ENCODE results near the gene NEK5.
"Not testable (repeated sequence)": the region's sequence is repeated elsewhere in the genome, so short reads cannot be mapped to it uniquely, and the experiment has no call there.

NEK5 gene

DNA sequence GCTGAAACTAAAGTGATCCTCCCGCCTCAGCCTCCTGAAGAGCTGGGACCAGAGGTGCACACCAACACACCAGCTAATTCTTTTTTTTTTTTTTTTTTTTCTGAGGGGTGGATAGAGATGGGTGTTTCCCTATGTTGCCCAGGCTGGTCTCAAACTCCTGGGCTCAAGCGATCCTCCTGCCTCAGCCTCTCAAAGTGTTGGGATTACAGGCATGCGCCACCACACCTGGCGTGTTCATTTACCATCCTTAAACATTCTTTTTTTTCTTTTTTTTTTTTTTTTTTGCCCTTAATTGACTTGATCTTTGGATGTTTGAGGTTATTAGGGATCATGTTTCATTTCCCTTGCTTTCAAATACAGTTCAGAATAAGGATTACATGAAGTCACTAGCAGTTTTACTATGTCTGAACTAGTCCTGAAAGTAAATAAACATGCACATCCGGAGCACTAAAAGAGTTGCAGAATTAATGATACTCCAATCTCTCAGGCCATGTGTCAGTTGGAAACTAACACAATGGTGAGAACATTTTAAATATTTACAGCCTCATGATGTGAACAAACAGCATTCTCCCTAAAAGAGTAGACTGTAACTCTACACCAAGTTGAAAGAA, 94.2 kb downstream of the NEK5 start:
- Histone ChIP-seq H3K4me1 (ENCODE audit: insufficient read depth, low read length) (no peaks in the 10 kb centered on the region), H3K9me3 (ENCODE audit: low read length) (peaks cover 3% of the 10 kb centered on the region), H3K4me3 (ENCODE audit: low read length) (no peak overlapping the region), H2AFZ (ENCODE audit: low read depth, low read length) (no peak overlapping the region), H3K27me3 (ENCODE audit: insufficient read depth, low read length) (no peaks in the 10 kb centered on the region), H3K36me3 (ENCODE audit: insufficient read depth, low read length) (peaks cover 2% of the 10 kb centered on the region)

DNA sequence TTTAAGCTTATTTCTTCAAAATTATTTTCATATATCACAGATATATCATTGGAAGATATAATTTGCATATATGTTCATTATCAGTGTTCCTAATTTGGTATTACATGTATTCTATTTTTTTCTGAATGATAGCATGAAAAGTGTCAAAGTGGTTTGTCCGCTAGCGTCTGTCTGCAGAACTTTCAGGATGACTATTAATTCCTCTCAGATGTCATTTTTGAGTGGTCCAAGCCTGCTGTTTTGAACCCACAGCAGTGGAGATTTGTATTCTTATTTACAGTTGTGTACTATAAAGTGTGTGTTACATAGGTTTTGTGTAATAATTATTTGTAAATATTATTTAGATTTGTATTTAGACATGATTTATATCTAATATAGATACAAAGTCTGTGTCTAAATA, 95.8 kb downstream of the NEK5 start:
- H3K4me1 ChIP-seq (ENCODE audit: insufficient read depth, low read length): no peaks in the 10 kb centered on the region
- no peaks in the 10 kb centered on the region for H3K27me3 ChIP-seq (ENCODE audit: insufficient read depth, low read length)
- H3K36me3 ChIP-seq (ENCODE audit: insufficient read depth, low read length): peaks cover 13% of the 10 kb centered on the region
- no peak overlapping the region for H2AFZ ChIP-seq (ENCODE audit: low read depth, low read length)
- no peak overlapping the region for H3K4me3 ChIP-seq (ENCODE audit: low read length)
- H3K9me3 ChIP-seq (ENCODE audit: low read length): peaks cover 12% of the 10 kb centered on the region

DNA sequence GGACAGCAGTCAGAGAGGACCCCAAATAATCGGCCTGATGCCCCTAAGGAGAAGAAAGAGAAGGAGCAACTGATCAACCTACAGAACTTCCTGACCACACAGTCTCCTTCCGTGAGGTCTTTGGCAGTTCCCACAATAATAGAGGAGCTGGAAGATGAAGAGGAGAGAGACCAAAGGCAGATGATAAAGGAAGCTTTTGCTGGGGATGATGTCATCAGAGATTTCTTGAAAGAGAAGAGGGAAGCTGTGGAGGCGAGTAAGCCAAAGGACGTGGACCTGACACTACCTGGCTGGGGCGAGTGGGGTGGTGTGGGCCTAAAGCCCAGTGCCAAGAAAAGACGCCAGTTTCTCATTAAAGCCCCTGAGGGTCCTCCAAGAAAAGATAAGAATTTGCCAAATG, 98.5 kb downstream of the NEK5 start:
- not testable (repeated sequence) for H3K27me3 ChIP-seq (ENCODE audit: insufficient read depth, low read length); H3K4me1 ChIP-seq (ENCODE audit: insufficient read depth, low read length); H2AFZ ChIP-seq (ENCODE audit: low read depth, low read length); H3K4me3 ChIP-seq (ENCODE audit: low read length)
- Histone ChIP-seq H3K9me3 (ENCODE audit: low read length) (peaks cover 15% of the 10 kb centered on the region), H3K36me3 (ENCODE audit: insufficient read depth, low read length) (peaks cover 30% of the 10 kb centered on the region)

DNA sequence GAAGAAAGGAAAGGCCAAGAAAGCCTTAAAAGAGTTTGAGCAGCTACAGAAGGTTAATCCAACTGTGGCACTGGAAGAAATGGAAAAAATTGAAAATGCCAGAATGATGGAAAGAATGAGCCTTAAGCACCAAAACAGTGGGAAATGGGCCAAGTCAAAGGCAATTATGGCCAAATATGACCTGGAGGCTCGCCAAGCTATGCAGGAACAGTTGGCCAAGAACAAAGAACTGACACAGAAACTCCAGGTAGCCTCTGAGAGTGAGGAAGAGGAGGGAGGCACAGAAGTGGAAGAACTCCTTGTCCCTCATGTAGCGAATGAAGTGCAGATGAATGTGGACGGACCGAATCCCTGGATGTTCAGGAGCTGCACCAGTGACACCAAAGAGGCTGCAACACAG, 99.3 kb downstream of the NEK5 start:
- H3K4me3 ChIP-seq (ENCODE audit: low read length): no peak overlapping the region
- H2AFZ ChIP-seq (ENCODE audit: low read depth, low read length): no peak overlapping the region
- no peaks in the 10 kb centered on the region for H3K27me3 ChIP-seq (ENCODE audit: insufficient read depth, low read length)
- peaks cover 15% of the 10 kb centered on the region for H3K9me3 ChIP-seq (ENCODE audit: low read length)
- H3K36me3 ChIP-seq (ENCODE audit: insufficient read depth, low read length): peaks cover 37% of the 10 kb centered on the region
- H3K4me1 ChIP-seq (ENCODE audit: insufficient read depth, low read length): no peaks in the 10 kb centered on the region

DNA sequence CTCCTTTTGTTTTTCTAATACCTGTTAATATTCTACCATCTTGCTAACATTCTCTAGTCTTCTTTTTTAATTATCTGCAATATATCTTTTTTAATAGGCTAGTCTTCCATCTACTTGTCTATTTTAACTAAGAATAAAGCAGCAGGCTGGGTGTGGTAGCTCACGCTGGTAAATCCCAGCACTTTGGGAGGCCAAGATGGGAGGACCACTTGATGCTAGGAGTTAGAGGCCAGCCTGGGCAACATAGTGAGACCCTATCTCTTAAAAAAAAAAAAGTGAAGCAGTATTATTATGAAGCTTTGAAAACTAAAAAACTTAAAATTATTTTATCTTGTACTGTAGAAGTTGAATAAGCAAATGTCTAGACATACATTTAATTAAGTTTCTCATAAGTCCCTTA, 101.0 kb downstream of the NEK5 start:
- Histone ChIP-seq H3K36me3 (ENCODE audit: insufficient read depth, low read length) (peaks cover 45% of the 10 kb centered on the region), H2AFZ (ENCODE audit: low read depth, low read length) (no peak overlapping the region), H3K27me3 (ENCODE audit: insufficient read depth, low read length) (no peaks in the 10 kb centered on the region), H3K4me1 (ENCODE audit: insufficient read depth, low read length) (no peaks in the 10 kb centered on the region), H3K4me3 (ENCODE audit: low read length) (no peak overlapping the region), H3K9me3 (ENCODE audit: low read length) (peaks cover 15% of the 10 kb centered on the region)

DNA sequence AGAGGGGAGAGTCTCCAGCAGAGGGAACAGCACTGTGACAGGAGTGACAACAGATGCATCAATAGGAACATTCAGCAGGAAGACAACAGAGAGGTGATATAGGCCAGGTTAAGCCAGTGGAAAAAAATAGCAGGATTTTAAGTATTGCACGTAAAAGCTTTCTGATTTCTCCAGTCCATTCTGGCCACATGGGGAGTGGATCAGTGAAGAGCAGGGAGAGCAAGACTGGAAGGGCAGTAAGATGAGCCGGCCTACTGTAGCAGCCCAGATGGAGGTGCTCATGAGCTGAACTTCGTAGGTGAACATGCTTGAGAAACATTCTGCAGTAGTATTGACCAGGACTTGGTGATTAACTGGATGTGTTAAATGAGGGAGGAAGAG, 102.6 kb downstream of the NEK5 start:
- H3K9me3 ChIP-seq (ENCODE audit: low read length): peaks cover 15% of the 10 kb centered on the region
- no peaks in the 10 kb centered on the region for H3K4me1 ChIP-seq (ENCODE audit: insufficient read depth, low read length)
- no peak overlapping the region for H3K4me3 ChIP-seq (ENCODE audit: low read length)
- peaks cover 57% of the 10 kb centered on the region for H3K36me3 ChIP-seq (ENCODE audit: insufficient read depth, low read length)
- H3K27me3 ChIP-seq (ENCODE audit: insufficient read depth, low read length): no peaks in the 10 kb centered on the region
- no peak overlapping the region for H2AFZ ChIP-seq (ENCODE audit: low read depth, low read length)

DNA sequence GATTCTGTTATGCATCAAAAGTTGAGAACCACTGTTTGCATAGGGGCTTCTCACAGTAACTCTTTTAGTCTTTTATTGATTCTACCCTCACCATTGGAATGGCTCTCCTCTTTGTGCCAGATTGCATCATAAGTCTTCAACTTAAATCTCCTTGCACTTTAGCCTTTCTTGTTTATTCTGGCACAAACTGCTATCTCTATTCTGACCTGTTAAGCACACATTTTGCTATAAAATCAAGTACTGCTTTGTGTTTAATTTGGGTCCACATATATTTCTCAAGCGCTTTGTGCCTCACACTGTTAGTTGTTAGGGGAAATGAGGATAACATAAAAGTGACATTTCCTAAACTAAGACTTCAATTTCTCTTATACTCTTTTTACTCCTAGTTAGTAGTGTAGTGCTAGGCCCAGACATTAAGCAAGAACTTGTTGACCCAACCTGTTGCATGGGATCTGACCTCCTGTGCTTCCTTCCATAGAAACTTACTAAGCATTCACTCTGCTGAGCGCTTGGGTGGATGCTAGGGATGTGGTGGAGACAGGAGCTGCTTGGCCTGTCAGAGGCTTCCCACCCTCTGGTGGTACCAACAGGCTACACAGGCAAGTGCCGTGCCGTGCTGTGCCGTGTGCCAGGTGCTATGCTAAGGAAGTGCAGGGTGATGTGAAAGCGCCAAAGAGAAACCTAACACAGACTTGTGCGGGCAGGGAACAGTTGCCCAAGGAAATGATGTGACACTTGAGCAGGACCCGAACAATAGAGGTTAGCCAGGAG, 103.2 kb downstream of the NEK5 start:
- Histone ChIP-seq H3K9me3 (ENCODE audit: low read length) (peaks cover 12% of the 10 kb centered on the region), H3K27me3 (ENCODE audit: insufficient read depth, low read length) (no peaks in the 10 kb centered on the region), H3K4me3 (ENCODE audit: low read length) (no peak overlapping the region), H3K4me1 (ENCODE audit: insufficient read depth, low read length) (no peaks in the 10 kb centered on the region), H2AFZ (ENCODE audit: low read depth, low read length) (no peak overlapping the region), H3K36me3 (ENCODE audit: insufficient read depth, low read length) (peaks cover 60% of the 10 kb centered on the region)

DNA sequence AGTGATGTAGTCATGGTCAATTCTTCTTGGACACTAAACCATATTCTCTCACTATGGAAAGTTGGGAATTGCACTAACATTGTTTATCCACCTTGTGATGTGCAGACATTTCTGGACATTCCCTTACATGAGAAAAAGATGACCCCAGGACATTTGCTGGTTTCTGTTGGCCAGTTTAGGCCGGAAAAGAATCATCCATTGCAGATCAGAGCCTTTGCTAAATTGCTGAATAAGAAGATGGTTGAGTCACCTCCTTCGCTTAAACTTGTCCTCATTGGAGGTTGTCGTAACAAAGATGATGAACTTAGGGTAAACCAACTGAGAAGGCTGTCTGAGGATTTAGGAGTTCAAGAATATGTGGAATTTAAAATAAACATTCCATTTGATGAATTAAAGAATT, 104.4 kb downstream of the NEK5 start, which contains the start of gene UTP14C:
Gene UTP14C (plus strand): TSS at position 211 of the 400 bp plus-strand sequence. CDS start 4,114 bp downstream, outside the sequence.
- H3K4me3 ChIP-seq (ENCODE audit: low read length): no peak within 1 kb of the TSS
- H3K4me1 ChIP-seq (ENCODE audit: insufficient read depth, low read length): no peaks in the 10 kb centered on the region
- peaks cover 71% of the 10 kb centered on the region for H3K36me3 ChIP-seq (ENCODE audit: insufficient read depth, low read length)
- H2AFZ ChIP-seq (ENCODE audit: low read depth, low read length): no peak within 1 kb of the TSS
- peaks cover 12% of the 10 kb centered on the region for H3K9me3 ChIP-seq (ENCODE audit: low read length)
- H3K27me3 ChIP-seq (ENCODE audit: insufficient read depth, low read length): no peaks in the 10 kb centered on the region

DNA sequence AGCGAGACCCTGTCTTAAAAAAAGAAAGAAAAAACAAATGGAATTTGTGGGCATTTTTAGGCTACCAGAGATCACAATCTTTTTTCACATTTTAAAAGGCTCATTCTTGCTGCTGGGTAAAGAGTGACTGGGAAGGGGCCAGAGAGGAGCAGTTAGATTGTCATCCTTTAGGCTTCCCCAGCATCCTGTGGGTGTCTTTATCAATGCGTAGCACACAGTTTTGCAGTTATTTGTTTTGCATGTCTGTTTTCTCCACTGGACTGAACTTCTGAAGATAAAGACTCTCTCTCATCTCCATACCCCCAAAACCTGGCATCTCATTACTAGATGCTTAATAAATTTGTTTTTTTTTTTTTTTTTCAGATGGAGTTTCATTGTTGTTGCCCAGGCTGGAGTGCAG, 106.5 kb downstream of the NEK5 start:
- H3K4me1 ChIP-seq (ENCODE audit: insufficient read depth, low read length): no peaks in the 10 kb centered on the region
- no peak overlapping the region for H3K4me3 ChIP-seq (ENCODE audit: low read length)
- peaks cover 2% of the 10 kb centered on the region for H3K9me3 ChIP-seq (ENCODE audit: low read length)
- H3K36me3 ChIP-seq (ENCODE audit: insufficient read depth, low read length): peaks cover 75% of the 10 kb centered on the region
- no peaks in the 10 kb centered on the region for H3K27me3 ChIP-seq (ENCODE audit: insufficient read depth, low read length)
- no peak overlapping the region for H2AFZ ChIP-seq (ENCODE audit: low read depth, low read length)

DNA sequence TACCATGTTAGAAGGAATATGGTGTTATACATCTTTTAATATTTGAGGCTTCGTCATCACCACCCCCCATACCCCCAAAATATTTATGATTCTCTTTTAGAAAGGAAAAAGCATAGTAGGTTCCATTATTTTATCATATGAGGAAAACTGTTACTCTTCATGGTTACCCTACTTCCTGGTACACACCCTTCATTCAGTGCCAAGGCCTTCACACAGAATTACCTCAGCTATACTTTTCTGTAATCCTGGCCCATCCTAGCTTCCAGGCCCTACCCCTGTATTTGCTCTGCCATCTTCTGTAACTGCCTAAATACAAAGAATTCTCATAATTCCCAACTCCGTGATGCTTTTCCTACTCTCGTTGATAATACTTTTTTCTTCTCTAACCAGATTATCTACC, 108.7 kb downstream of the NEK5 start:
- Histone ChIP-seq H3K27me3 (ENCODE audit: insufficient read depth, low read length) (no peaks in the 10 kb centered on the region), H2AFZ (ENCODE audit: low read depth, low read length) (no peak overlapping the region), H3K9me3 (ENCODE audit: low read length) (peaks cover 4% of the 10 kb centered on the region), H3K4me1 (ENCODE audit: insufficient read depth, low read length) (no peaks in the 10 kb centered on the region), H3K36me3 (ENCODE audit: insufficient read depth, low read length) (peaks cover 57% of the 10 kb centered on the region), H3K4me3 (ENCODE audit: low read length) (no peak overlapping the region)

DNA sequence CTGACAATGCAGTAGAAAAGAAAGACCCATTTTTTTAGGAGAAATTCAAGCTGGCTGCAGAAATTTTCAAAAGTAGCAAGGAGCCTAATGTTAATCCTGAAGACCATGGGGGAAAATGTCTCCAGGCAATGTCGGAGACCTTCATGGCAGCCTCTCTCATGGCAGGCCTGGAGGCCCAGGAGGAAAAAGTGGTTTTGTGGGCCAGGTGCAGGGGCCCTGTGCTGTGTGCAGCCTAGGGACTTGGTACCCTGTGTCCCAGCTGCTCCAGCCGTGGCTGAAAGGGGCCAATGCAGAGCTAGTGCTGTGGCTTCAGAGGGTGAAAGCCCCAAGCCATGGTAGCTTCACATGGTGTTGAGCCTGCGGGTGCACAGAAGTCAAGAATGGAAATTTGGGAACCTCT, 112.6 kb downstream of the NEK5 start:
- H3K36me3 ChIP-seq (ENCODE audit: insufficient read depth, low read length): peaks cover 32% of the 10 kb centered on the region
- no peak overlapping the region for H2AFZ ChIP-seq (ENCODE audit: low read depth, low read length)
- H3K27me3 ChIP-seq (ENCODE audit: insufficient read depth, low read length): no peaks in the 10 kb centered on the region
- no peak overlapping the region for H3K4me3 ChIP-seq (ENCODE audit: low read length)
- peaks cover 4% of the 10 kb centered on the region for H3K9me3 ChIP-seq (ENCODE audit: low read length)
- peaks cover 11% of the 10 kb centered on the region for H3K4me1 ChIP-seq (ENCODE audit: insufficient read depth, low read length)

DNA sequence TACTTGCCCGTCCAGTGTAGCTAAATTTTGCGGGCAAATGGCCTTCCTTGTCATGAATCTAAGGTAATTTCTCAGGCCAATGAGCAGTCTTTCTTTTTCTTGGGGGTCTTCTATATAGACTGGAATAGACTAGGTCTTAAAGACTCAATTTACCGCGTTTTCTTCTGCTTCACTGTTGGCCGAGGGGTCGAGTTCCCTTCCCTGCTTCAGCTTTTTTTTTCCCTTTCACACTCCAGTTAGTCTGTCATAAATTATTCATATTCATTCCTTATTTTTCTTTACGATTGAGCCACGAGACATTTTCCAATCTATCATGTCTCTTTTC, 116.4 kb downstream of the NEK5 start:
- Histone ChIP-seq H2AFZ (ENCODE audit: low read depth, low read length) (peak overlapping the region; percentile 59), H3K27me3 (ENCODE audit: insufficient read depth, low read length) (peaks cover 2% of the 10 kb centered on the region), H3K4me1 (ENCODE audit: insufficient read depth, low read length) (peaks cover 18% of the 10 kb centered on the region), H3K36me3 (ENCODE audit: insufficient read depth, low read length) (peaks cover 2% of the 10 kb centered on the region), H3K9me3 (ENCODE audit: low read length) (peaks cover 4% of the 10 kb centered on the region), H3K4me3 (ENCODE audit: low read length) (peak overlapping the region; percentile 94)

DNA sequence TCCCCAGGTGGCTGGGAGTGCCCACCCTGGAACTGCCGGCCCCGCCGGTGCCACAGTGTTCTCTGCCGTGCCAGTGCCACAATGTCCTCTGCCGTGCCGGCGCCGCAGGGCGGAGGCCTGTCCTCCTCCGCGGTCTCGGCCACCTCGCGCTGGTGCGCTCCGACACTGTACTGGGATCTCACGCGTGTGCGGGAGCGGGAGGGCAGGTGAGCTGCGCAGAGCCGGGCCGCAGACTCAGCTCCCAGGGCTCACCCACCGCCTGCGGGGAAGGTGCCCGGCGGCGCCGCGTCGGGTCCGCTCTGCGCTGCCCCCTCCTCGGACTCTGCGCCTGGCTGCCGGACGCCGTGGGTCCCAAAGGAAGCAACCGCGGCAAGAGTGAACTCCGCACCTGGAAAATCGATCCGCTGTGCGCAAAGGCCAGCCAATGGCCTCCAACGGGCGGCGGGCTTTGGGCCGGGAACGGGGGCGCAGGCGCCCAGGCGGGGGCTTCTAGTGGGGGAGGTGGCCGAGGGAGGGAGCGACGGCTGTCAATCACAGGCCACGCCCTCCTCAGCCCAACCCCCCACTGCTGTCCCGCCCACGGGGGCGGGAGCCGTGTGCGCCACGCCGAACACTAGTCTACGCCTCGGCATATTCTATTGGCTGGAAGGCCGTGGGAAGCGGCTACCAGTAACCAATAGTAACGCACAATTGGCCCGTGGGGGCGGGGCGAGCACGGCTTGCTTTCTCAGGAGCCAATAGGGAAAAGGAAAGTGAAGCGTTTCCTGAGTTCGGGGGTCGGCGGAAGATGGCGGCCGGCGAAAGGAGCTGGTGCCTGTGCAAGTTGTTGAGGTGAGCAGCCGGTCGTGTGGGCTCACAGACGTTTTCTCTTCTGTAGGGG, 117.0 kb downstream of the NEK5 start, which contains the start of gene ALG11:
Gene ALG11 (plus strand): TSS at position 767 of the 880 bp plus-strand sequence. CDS start 21 bp downstream, at position 788.
- Histone ChIP-seq H3K27me3 (ENCODE audit: insufficient read depth, low read length) (peaks cover 2% of the 10 kb centered on the region), H3K36me3 (ENCODE audit: insufficient read depth, low read length) (no peaks in the 10 kb centered on the region), H2AFZ (ENCODE audit: low read depth, low read length) (peak within 1 kb of the TSS; percentile 93), H3K4me1 (ENCODE audit: insufficient read depth, low read length) (peaks cover 18% of the 10 kb centered on the region), H3K9me3 (ENCODE audit: low read length) (peaks cover 4% of the 10 kb centered on the region), H3K4me3 (ENCODE audit: low read length) (peak within 1 kb of the TSS; percentile 94)
